Cardiac septum (tissue), 1 donor: Measurements from ENCODE around the gene SP140. TPM values are rescaled to one million over a fixed set of nuclear protein-coding genes. Genes with fewer than 3 reads are reported as not detected.
"Not testable (repeated sequence)": the region's sequence is repeated elsewhere in the genome, so short reads cannot be mapped to it uniquely, and the experiment has no call there.

Experiments
- DNase-seq: peaks from one replicate; pipeline ENCODE4 v3.0.0-alpha.2; 2020; ENCODE audit warnings: low spot score
- intact Hi-C: fragments of 100-400 bp; cut with DNase I; formaldehyde crosslinking; loops from one replicate; pipeline ENCODE4 v1.14.0; 2022
- total RNA-seq: library from RNA; stranded (reverse); fragmentation: NEBNext Ultra II Directional; extraction: Animal tissue kit (Norgen Biotek cat#: 25700); gene quantifications from one replicate; pipeline ENCODE4 v1.2.1, GENCODE V29; 2021
- donor health status: DM: no; HTN: no; CAD: no.

SP140 gene
- total RNA-seq, 1 donor from 2014 or later, result 0.57 TPM

DNA sequence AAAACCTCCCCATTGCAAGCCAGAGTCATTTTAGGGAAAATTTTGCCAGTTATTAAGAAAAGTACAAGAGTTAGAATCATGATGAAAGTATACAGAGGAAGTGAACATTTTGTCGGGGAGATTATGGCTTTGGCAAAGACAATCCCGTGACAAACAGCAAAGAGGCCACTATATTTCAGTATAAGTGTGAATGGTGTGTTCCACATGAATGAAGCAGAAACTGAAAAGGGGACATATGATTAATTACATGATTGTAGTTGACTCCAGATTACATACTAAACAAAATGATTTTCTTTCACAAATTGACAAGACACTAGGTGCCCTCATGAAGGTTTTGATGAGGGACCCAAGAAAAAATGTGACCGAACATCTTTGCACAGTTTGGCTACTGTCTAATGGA, 42.0 kb downstream of the SP140 start:
- DNase-seq, result no peak
- intact Hi-C loops, result no loop called here

GRCh38 chr2:230268606-230269243, 43.2 kb downstream of the SP140 start:
- no peak for DNase-seq
- intact Hi-C loops, result no loop called here

DNA sequence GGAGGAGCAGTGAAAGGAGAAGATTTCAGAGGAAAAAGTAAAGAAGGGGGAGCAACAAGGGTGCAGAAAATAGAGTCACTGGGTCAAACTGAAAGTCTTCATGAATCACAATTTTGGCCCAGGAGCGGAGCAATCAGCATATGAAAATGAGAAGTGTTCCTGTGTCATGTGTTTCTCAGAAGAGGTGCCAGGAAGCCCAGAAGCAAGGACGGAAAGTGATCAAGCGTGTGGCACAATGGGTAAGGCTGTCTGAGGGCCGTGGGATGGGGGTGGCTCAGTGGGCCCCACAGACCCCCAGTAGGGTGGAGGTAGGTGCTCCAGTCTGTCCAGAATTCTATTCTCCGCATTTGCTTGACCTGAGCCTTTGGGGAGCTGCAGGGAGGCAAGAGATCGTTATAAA, 44.2 kb downstream of the SP140 start:
- intact Hi-C loops, result no loop called here
- DNase-seq, result no peak

DNA sequence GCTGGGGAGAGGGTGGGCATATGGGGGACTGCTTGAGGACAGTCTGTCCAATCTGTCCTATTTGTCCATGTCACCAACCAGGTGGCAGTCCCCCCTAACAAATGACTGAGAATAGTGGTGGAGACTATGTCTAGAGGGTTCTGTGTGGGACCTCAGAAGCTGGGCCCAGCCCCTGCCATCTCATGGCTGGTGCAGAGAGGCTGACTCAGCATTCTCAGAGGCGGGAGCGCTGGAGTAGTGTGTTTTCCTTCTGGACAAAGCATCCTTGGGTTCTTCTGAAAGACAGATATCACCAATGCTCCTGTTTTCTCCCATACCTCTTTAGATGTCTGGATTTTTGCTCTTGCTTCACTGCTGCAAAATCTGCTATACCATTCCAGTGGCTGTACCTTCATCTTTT, 57.4 kb downstream of the SP140 start:
- no peak for DNase-seq
- intact Hi-C loops, result no loop called here

- intact Hi-C loops, result no loop called here
- DNase-seq, result no peak
These were observed 60.5 kb downstream of the SP140 start for GRCh38 chr2:230286048-230286447.

DNA sequence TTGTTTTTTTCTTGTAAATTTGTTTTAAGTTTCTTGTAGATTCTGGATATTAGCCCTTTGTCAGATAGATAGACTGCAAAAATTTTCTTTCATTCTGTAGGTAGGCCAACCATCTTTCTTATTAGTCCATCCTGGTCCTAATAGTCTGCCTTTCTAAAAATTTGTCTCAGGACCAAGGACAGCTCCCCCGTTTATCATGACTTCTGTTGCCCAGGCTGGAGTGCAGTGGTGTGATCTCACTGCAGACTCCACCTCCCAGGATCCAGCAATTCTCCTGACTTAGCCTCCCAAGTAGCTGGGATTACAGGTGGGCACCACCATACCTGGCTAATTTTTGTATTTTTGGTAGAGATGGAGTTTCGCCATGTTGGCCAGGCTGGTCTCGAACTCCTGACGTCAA, 63.8 kb downstream of the SP140 start:
- DNase-seq, intact Hi-C loops: not testable (repeated sequence)

GRCh38 chr2:230295192-230295591, 69.7 kb downstream of the SP140 start:
- DNase-seq, result no peak
- intact Hi-C loops, result no loop called here

- intact Hi-C loops, result no loop called here
- DNase-seq, result no peak
These were observed 71.4 kb downstream of the SP140 start for GRCh38 chr2:230296917-230297316.

- intact Hi-C loops, result no loop called here
These were observed 74.1 kb downstream of the SP140 start for GRCh38 chr2:230299618-230300017.

DNA sequence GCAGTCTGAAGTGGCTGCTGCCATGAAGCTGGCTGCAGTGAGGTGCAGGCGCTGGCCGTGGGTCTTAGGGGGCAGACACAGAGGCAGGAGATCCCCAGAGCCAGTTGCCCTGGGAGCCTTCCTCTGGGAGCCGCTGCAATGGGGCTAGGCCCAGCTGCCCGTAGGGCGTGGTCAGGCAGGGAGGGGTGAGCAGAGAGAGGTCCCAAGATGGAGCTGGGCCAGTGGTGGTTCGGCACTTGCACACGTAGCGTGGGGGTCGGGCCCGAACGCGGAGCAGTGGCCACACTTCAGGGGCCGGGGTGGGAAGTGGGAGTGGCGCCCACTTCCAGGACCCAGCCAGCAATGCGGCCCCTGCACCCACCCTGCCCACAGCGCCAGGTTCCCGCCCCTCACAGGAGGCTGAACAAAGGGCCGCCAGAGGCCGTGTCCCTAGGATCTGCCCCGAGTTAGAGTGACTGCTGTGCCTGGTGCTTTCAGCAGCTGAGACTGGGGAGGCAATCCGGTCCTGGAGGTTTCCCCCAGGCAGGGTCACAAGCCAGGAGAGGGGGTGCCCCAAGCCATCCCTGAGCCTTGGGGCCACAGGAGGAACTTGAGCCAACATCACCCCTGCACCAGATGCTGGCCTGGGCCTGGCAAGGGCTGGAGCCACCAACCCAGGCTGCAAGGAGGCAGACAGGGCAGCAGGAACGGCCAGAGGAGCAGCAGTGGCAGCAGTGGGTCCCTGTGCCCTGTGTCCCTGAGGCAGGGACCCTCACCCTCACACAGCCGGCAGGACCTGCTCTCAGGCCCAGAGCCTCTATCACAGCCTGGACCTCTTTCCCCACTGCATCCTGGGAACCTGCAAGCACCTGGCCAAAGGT, 80.1 kb downstream of the SP140 start:
- DNase-seq, result no peak
- intact Hi-C loops, result no loop called here

More at GRCh38 chr2:230299618-230300017, 74.1 kb downstream of the SP140 start:
- DNase-seq, result no peak

DNA sequence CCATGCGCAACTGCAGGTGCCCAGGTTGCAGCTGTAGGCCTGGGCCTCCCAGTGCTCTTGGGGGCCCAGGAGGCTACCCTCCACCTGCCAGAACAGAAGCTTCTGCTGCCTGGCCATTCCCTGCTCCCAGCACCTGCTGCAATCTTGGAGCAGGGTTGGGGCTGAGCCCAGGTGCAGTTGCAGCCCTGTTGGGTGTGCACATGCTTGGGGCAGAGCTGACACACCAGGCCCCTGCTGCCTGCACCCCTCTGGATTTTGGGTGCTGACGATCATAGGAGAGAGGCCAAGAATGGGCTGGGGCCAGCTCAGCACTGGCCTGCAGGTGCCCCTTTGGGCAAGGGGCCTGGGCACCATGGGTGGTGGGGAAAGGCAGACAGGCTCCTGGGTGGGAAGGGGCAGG, 80.9 kb downstream of the SP140 start:
- intact Hi-C loops, result no loop called here
- DNase-seq, result no peak

GRCh38 chr2:230307485-230307884, 81.9 kb downstream of the SP140 start:
- intact Hi-C loops, result no loop called here
- no peak for DNase-seq

- no peak for DNase-seq
- intact Hi-C loops, result no loop called here
These were observed 83.0 kb downstream of the SP140 start for GRCh38 chr2:230308402-230309000.

- intact Hi-C loops, DNase-seq: not testable (repeated sequence)
These were observed 85.3 kb downstream of the SP140 start for GRCh38 chr2:230310792-230311191.

GRCh38 chr2:230311634-230312033, 86.1 kb downstream of the SP140 start:
- intact Hi-C loops, DNase-seq: not testable (repeated sequence)

GRCh38 chr2:230312638-230313037, 87.1 kb downstream of the SP140 start:
- intact Hi-C loops, result no loop called here

DNA sequence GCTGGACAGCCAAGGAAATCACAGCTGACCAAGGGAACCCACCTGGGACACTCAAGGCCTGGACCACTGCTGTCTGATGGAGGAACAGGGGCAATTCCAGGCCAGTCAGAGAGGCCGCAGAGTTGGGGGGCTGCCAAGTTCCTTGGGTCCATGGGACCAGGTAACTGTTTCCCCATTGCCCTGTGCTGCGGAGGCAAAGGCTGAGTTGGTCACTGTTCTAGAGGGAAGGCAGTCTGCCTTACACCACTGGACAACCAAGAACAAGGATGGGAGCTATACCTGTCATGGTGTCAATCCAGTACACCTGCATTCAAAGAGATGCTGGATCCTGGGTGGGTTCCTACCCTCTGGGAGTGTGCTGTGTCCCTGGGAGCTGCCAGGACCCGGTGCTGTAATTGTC, 91.8 kb downstream of the SP140 start:
- no peak for DNase-seq
- intact Hi-C loops, result no loop called here

More at GRCh38 chr2:230312638-230313037, 87.1 kb downstream of the SP140 start:
- no peak for DNase-seq

- no peak for DNase-seq
These were observed 92.9 kb downstream of the SP140 start for GRCh38 chr2:230318190-230319121.

DNA sequence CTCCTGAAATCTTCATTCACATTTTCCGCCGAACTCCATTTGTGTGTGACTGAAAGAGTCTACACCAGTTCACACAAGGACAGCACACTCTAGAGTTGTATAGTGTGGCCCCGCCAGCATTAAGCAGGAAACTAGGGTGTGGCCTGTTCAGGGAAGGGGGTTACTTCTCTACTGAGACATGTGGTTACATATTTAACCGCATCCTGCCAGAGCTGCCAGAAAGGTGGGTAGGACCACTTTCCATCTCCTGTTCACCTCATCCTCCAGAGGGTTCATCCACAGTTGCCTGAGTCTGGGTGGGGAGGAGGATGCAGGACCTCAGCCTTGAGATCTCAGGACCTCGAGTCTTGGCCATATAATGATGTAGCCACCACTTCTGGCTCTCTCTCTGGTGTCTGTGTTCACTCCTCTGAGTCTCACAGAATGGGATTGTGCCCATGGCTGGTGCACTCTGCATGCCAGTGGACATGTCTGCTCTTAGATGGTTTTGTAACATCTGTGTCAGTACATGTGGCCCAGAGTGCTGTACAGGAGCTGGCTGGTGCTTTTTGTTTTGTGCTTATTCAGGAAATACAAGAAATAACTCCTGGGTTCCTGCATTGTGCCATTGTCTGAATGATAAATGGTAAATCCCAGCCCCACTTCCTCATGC, 93.8 kb downstream of the SP140 start:
- DNase-seq, result no peak
- intact Hi-C loops, result no loop called here

More at GRCh38 chr2:230318190-230319121, 92.9 kb downstream of the SP140 start:
- intact Hi-C loops, result no loop called here
